DMS153 treated with DMSO at 0.1 percent for 48 hours (cell line): Measurements from ENCODE around the gene CALML3.

Experiments used
- DNase-seq: peaks from one replicate; lab custom pipeline; 2025; ENCODE audit not compliant: unreplicated experiment; lab: John Stamatoyannopoulos, UW

Gene CALML3

GRCh38 chr10:5565671-5566581 lies 41.2 kb downstream of the CALML3 start:
- DNase-seq: no peak

GRCh38 chr10:5566614-5567013 lies 41.9 kb downstream of the CALML3 start:
- DNase-seq: no peak

- no peak for DNase-seq
Observed at GRCh38 chr10:5567477-5567876, 42.7 kb downstream of the CALML3 start.

GRCh38 chr10:5568984-5569383 lies 44.2 kb downstream of the CALML3 start:
- DNase-seq: no peak

GRCh38 chr10:5569568-5569967 lies 44.8 kb downstream of the CALML3 start:
- DNase-seq: no peak

GRCh38 chr10:5570007-5570655 lies 45.4 kb downstream of the CALML3 start:
- DNase-seq: no peak

GRCh38 chr10:5570979-5571810 lies 46.4 kb downstream of the CALML3 start:
- no peak for DNase-seq

- DNase-seq: no peak
Observed at GRCh38 chr10:5571826-5572225, 47.1 kb downstream of the CALML3 start.

- no peak for DNase-seq
Observed at GRCh38 chr10:5573319-5573950, 48.7 kb downstream of the CALML3 start.

GRCh38 chr10:5573968-5574641 lies 49.3 kb downstream of the CALML3 start:
- no peak for DNase-seq

GRCh38 chr10:5574642-5575131 lies 49.9 kb downstream of the CALML3 start:
- no peak for DNase-seq

- DNase-seq: no peak
Observed at GRCh38 chr10:5575144-5575481, 50.4 kb downstream of the CALML3 start.

GRCh38 chr10:5575482-5576153 lies 50.9 kb downstream of the CALML3 start:
- no peak for DNase-seq

GRCh38 chr10:5576154-5576748 lies 51.5 kb downstream of the CALML3 start:
- no peak for DNase-seq
